ENCODE results near the gene TNS1.

DNA sequence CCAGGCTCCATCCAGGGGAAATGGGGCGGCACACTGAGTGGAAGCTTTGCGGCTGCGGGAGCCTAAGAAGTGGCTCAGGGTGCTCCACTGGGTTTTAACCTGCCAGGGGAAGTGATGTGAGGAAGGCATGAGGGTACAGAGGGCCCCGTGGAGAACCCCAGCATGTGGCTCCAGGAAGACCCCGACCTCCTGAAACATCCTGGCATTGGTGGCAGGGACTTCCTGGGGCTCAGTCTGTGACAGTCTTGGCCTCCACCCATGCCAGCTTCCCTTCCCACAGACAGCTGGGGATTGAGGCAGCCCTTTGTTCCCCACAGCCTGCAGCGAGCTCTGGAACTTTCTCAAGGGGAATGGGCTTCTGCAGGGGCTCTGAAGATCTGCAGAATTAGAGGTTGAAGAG lies 146.6 kb downstream of the TNS1 start:
- TF ChIP-seq JUND (IDR thresholded peaks at IDR 0.05) (no peak), POLR2A (IDR thresholded peaks at IDR 0.05; ENCODE audit: borderline replicate concordance, extremely low read depth, insufficient read depth, insufficient read length) (no peak), YY1 (IDR thresholded peaks at IDR 0.05; ENCODE audit: extremely low read depth, insufficient replicate concordance, low read depth, low read length) (no peak), ELF1 (IDR thresholded peaks at IDR 0.05; ENCODE audit: borderline replicate concordance, low read depth) (no peak), EZH2phosphoT487 (IDR thresholded peaks at IDR 0.05; ENCODE audit: borderline replicate concordance) (no peak), FOSL1 (IDR thresholded peaks at IDR 0.05; ENCODE audit: low read depth) (no peak)
- TF ChIP-seq, protein P1, sequence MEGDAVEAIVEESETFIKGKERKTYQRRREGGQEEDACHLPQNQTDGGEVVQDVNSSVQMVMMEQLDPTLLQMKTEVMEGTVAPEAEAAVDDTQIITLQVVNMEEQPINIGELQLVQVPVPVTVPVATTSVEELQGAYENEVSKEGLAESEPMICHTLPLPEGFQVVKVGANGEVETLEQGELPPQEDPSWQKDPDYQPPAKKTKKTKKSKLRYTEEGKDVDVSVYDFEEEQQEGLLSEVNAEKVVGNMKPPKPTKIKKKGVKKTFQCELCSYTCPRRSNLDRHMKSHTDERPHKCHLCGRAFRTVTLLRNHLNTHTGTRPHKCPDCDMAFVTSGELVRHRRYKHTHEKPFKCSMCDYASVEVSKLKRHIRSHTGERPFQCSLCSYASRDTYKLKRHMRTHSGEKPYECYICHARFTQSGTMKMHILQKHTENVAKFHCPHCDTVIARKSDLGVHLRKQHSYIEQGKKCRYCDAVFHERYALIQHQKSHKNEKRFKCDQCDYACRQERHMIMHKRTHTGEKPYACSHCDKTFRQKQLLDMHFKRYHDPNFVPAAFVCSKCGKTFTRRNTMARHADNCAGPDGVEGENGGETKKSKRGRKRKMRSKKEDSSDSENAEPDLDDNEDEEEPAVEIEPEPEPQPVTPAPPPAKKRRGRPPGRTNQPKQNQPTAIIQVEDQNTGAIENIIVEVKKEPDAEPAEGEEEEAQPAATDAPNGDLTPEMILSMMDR (IDR thresholded peaks at IDR 0.05 in 2 of 3, conservative IDR thresholded peaks at IDR 0.05 in 1 of 3; ENCODE audit: borderline replicate concordance in 1 of 3, insufficient read depth in 1 of 3, low read depth in 2 of 3, low read length in 2 of 3) = no peak
- TF ChIP-seq, protein P2, sequence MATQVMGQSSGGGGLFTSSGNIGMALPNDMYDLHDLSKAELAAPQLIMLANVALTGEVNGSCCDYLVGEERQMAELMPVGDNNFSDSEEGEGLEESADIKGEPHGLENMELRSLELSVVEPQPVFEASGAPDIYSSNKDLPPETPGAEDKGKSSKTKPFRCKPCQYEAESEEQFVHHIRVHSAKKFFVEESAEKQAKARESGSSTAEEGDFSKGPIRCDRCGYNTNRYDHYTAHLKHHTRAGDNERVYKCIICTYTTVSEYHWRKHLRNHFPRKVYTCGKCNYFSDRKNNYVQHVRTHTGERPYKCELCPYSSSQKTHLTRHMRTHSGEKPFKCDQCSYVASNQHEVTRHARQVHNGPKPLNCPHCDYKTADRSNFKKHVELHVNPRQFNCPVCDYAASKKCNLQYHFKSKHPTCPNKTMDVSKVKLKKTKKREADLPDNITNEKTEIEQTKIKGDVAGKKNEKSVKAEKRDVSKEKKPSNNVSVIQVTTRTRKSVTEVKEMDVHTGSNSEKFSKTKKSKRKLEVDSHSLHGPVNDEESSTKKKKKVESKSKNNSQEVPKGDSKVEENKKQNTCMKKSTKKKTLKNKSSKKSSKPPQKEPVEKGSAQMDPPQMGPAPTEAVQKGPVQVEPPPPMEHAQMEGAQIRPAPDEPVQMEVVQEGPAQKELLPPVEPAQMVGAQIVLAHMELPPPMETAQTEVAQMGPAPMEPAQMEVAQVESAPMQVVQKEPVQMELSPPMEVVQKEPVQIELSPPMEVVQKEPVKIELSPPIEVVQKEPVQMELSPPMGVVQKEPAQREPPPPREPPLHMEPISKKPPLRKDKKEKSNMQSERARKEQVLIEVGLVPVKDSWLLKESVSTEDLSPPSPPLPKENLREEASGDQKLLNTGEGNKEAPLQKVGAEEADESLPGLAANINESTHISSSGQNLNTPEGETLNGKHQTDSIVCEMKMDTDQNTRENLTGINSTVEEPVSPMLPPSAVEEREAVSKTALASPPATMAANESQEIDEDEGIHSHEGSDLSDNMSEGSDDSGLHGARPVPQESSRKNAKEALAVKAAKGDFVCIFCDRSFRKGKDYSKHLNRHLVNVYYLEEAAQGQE (IDR thresholded peaks at IDR 0.05; ENCODE audit: low read depth) = no peak
- TF ChIP-seq, protein P3, sequence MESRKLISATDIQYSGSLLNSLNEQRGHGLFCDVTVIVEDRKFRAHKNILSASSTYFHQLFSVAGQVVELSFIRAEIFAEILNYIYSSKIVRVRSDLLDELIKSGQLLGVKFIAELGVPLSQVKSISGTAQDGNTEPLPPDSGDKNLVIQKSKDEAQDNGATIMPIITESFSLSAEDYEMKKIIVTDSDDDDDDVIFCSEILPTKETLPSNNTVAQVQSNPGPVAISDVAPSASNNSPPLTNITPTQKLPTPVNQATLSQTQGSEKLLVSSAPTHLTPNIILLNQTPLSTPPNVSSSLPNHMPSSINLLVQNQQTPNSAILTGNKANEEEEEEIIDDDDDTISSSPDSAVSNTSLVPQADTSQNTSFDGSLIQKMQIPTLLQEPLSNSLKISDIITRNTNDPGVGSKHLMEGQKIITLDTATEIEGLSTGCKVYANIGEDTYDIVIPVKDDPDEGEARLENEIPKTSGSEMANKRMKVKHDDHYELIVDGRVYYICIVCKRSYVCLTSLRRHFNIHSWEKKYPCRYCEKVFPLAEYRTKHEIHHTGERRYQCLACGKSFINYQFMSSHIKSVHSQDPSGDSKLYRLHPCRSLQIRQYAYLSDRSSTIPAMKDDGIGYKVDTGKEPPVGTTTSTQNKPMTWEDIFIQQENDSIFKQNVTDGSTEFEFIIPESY (IDR thresholded peaks at IDR 0.05; ENCODE audit: extremely low read depth, insufficient replicate concordance, low read length) = no peak

Measured in HCT116 (cell line).